Measurements from ENCODE around the gene NUDT15.
A peak's percentile ranks its signal among the peaks of the same experiment; 100 is the strongest.

Gene NUDT15

GRCh38 chr13:48078251-48078656 is 40.7 kb downstream of the NUDT15 start:
- peaks cover 0 to 16% (median 0%) of the 10 kb centered on the region in 10 experiments; a peak in 6 of 20 replicates for H3K4me1 ChIP-seq
- no peak overlapping the region for H3K27ac ChIP-seq
- H3K27me3 ChIP-seq = no peaks in the 10 kb centered on the region
- H4K20me1 ChIP-seq = peaks cover 0 to 4% (median 0%) of the 10 kb centered on the region in 11 experiments; a peak in 1 of 22 replicates
- no peak for TF ChIP-seq Cebpa-rat (IDR thresholded peaks at IDR 0.05)
- H3K36me3 ChIP-seq = peaks cover 93 to 100% (median 98%) of the 10 kb centered on the region in 11 experiments
- no peak overlapping the region for H3K4me3 ChIP-seq
- no peak overlapping the region for H3K9ac ChIP-seq
- peaks cover 23 to 27% (median 24%) of the 10 kb centered on the region in 11 experiments for H3K9me3 ChIP-seq (replicated peaks in 1 of 11)
- H3K4me2 ChIP-seq = peak overlapping the region in 1 of 11 experiments; percentile 20; a peak in 1 of 22 replicates

GRCh38 chr13:48081739-48082138 is 44.2 kb downstream of the NUDT15 start:
- Histone ChIP-seq H3K4me3 (no peak overlapping the region), H4K20me1 (peaks cover 0 to 27% (median 12%) of the 10 kb centered on the region in 11 experiments; a peak in 11 of 22 replicates)

GRCh38 chr13:48086272-48086671 is 48.7 kb downstream of the NUDT15 start:
- H3K9me3 ChIP-seq (replicated peaks in 1 of 11) = no peaks in the 10 kb centered on the region
- peaks cover 20 to 73% (median 53%) of the 10 kb centered on the region in 11 experiments; a peak in 20 of 22 replicates for H4K20me1 ChIP-seq
- H3K27ac ChIP-seq = no peak overlapping the region
- H3K4me3 ChIP-seq = no peak overlapping the region
- peaks cover 0 to 19% (median 0%) of the 10 kb centered on the region in 10 experiments; a peak in 4 of 20 replicates for H3K4me1 ChIP-seq
- no peak for TF ChIP-seq Cebpa-rat (IDR thresholded peaks at IDR 0.05)
- H3K9ac ChIP-seq = no peak overlapping the region
- H3K27me3 ChIP-seq = no peaks in the 10 kb centered on the region
- peaks cover 68 to 95% (median 79%) of the 10 kb centered on the region in 11 experiments for H3K36me3 ChIP-seq
- no peak overlapping the region for H3K4me2 ChIP-seq

More at GRCh38 chr13:48081739-48082138, 44.2 kb downstream of the NUDT15 start:
- no peak overlapping the region for H3K4me2 ChIP-seq
- no peak overlapping the region for H3K9ac ChIP-seq
- TF ChIP-seq Cebpa-rat (IDR thresholded peaks at IDR 0.05) = no peak
- H3K4me1 ChIP-seq = peaks cover 0 to 6% (median 0%) of the 10 kb centered on the region in 10 experiments; a peak in 2 of 20 replicates
- H3K36me3 ChIP-seq = peaks cover 91 to 100% (median 98%) of the 10 kb centered on the region in 11 experiments
- no peaks in the 10 kb centered on the region for H3K27me3 ChIP-seq
- no peak overlapping the region for H3K27ac ChIP-seq
- 0 out of 22 replicates have a peak, but pooled peaks cover 0 to 3% (median 0%) of the 10 kb centered on the region in 11 experiments for H3K9me3 ChIP-seq (replicated peaks in 1 of 11)

GRCh38 chr13:48093588-48093987 is 56.1 kb downstream of the NUDT15 start:
- Histone ChIP-seq H3K9ac (peak overlapping the region; percentile 94 to 99 (median 98); a peak in 21 of 22 replicates), H3K27me3 (no peaks in the 10 kb centered on the region), H3K4me3 (peak overlapping the region; percentile 85 to 99 (median 96)), H3K27ac (peak overlapping the region in 6 of 11 experiments; percentile 90 to 98 (median 96); a peak in 7 of 22 replicates), H3K4me1 (peaks cover 21 to 48% (median 25%) of the 10 kb centered on the region in 10 experiments), H3K4me2 (peak overlapping the region; percentile 85 to 98 (median 93)), H4K20me1 (peaks cover 29 to 60% (median 50%) of the 10 kb centered on the region in 11 experiments; a peak in 21 of 22 replicates), H3K36me3 (peaks cover 7 to 34% (median 17%) of the 10 kb centered on the region in 11 experiments; a peak in 18 of 22 replicates), H3K9me3 (replicated peaks in 1 of 11) (peaks cover 0 to 8% (median 6%) of the 10 kb centered on the region in 11 experiments; a peak in 10 of 22 replicates)
- no peak for TF ChIP-seq Cebpa-rat (IDR thresholded peaks at IDR 0.05)

- no peak for TF ChIP-seq Cebpa-rat (IDR thresholded peaks at IDR 0.05)
- Histone ChIP-seq H3K27ac (peak overlapping the region; percentile 90 to 98 (median 95)), H3K9me3 (replicated peaks in 1 of 11) (peaks cover 0 to 8% (median 6%) of the 10 kb centered on the region in 11 experiments; a peak in 10 of 22 replicates), H3K9ac (peak overlapping the region; percentile 94 to 99 (median 98)), H3K27me3 (no peaks in the 10 kb centered on the region), H4K20me1 (peaks cover 23 to 52% (median 42%) of the 10 kb centered on the region in 11 experiments; a peak in 21 of 22 replicates), H3K4me1 (peaks cover 21 to 43% (median 25%) of the 10 kb centered on the region in 10 experiments), H3K4me2 (peak overlapping the region; percentile 85 to 98 (median 93)), H3K4me3 (peak overlapping the region; percentile 85 to 99 (median 96)), H3K36me3 (peaks cover 3 to 26% (median 9%) of the 10 kb centered on the region in 11 experiments; a peak in 16 of 22 replicates)
These were observed 56.9 kb downstream of the NUDT15 start for GRCh38 chr13:48094404-48094780.

GRCh38 chr13:48094781-48095502 is 57.4 kb downstream of the NUDT15 start, which contains the start of gene MED4:
Gene MED4 (minus strand): TSS chr13:48095104. CDS start chr13:48095078, 26 bp downstream.
- peak within 1 kb of the TSS; percentile 90 to 98 (median 95) for H3K27ac ChIP-seq
- no peak for TF ChIP-seq Cebpa-rat (IDR thresholded peaks at IDR 0.05)

GRCh38 chr13:48096670-48097069 is 59.1 kb downstream of the NUDT15 start:
- H3K9me3 ChIP-seq (replicated peaks in 1 of 11) = peaks cover 0 to 8% (median 6%) of the 10 kb centered on the region in 11 experiments; a peak in 10 of 22 replicates
- no peak for TF ChIP-seq Cebpa-rat (IDR thresholded peaks at IDR 0.05)
- peaks cover 0 to 12% (median 3%) of the 10 kb centered on the region in 11 experiments; a peak in 3 of 22 replicates for H3K36me3 ChIP-seq
- no peaks in the 10 kb centered on the region for H3K27me3 ChIP-seq
- no peak overlapping the region for H3K4me2 ChIP-seq
- peaks cover 7 to 29% (median 23%) of the 10 kb centered on the region in 11 experiments; a peak in 17 of 22 replicates for H4K20me1 ChIP-seq
- peaks cover 21 to 26% (median 24%) of the 10 kb centered on the region in 10 experiments for H3K4me1 ChIP-seq
- H3K27ac ChIP-seq = no peak overlapping the region
- H3K9ac ChIP-seq = no peak overlapping the region
- no peak overlapping the region for H3K4me3 ChIP-seq

More at GRCh38 chr13:48094781-48095502, 57.4 kb downstream of the NUDT15 start, which contains the start of gene MED4:
- no peaks in the 10 kb centered on the region for H3K27me3 ChIP-seq
- H3K36me3 ChIP-seq = peaks cover 0 to 21% (median 5%) of the 10 kb centered on the region in 11 experiments; a peak in 6 of 22 replicates
- H3K4me1 ChIP-seq = peaks cover 21 to 38% (median 25%) of the 10 kb centered on the region in 10 experiments
- peak within 1 kb of the TSS; percentile 94 to 99 (median 98) for H3K9ac ChIP-seq
- H3K4me2 ChIP-seq = peak within 1 kb of the TSS; percentile 85 to 98 (median 93)
- peak within 1 kb of the TSS; percentile 85 to 99 (median 96) for H3K4me3 ChIP-seq
- H4K20me1 ChIP-seq = peaks cover 18 to 47% (median 37%) of the 10 kb centered on the region in 11 experiments; a peak in 21 of 22 replicates
- H3K9me3 ChIP-seq (replicated peaks in 1 of 11) = peaks cover 0 to 8% (median 6%) of the 10 kb centered on the region in 11 experiments; a peak in 10 of 22 replicates

All from BLaER1 treated with 17β-estradiol and CSF1 and Interleukin-3, amounts not matched to agents 10 nM and 100 nM (cell line).